ENCODE measurements around the gene MPZL3.

- TF ChIP-seq CTCF (IDR thresholded peaks at IDR 0.05; ENCODE audit: insufficient read depth, low read depth, low read length), result no peak
- no peak for TF ChIP-seq EZH2 (IDR thresholded peaks at IDR 0.05; ENCODE audit: insufficient read depth, low read length)
Measured at GRCh38 chr11:118193910-118194566, 58.1 kb downstream of the MPZL3 start.

Data from astrocyte (in vitro differentiated cells and primary cell).